NCI-H1417 treated with DMSO at 0.1 percent for 48 hours (cell line): Measurements from ENCODE around the gene CAMTA1.

Experiments used
- DNase-seq: peaks from one replicate; lab custom pipeline; 2025; lab: John Stamatoyannopoulos, UW

Gene CAMTA1

DNA sequence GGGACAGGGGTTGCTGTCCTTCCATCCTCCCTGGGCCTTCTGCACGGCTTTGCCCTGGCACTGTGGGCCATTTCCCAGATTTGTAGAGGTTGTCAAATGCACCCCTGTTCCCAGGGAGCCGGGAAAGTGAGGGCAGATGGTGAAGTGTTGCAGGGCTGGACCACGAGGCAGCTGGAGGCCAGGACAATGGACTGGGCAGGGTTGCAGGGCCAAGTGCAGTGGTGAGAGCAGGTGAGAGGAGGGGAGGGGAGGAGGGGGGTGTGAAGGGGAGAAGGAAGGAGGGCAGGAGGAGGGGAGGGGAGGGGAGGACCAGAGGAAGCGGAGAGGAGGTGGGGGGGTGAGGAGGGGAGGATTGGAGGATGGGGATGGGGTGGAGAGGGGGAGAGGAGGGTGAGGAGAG, 443.9 kb downstream of the CAMTA1 start:
- no peak for DNase-seq

DNA sequence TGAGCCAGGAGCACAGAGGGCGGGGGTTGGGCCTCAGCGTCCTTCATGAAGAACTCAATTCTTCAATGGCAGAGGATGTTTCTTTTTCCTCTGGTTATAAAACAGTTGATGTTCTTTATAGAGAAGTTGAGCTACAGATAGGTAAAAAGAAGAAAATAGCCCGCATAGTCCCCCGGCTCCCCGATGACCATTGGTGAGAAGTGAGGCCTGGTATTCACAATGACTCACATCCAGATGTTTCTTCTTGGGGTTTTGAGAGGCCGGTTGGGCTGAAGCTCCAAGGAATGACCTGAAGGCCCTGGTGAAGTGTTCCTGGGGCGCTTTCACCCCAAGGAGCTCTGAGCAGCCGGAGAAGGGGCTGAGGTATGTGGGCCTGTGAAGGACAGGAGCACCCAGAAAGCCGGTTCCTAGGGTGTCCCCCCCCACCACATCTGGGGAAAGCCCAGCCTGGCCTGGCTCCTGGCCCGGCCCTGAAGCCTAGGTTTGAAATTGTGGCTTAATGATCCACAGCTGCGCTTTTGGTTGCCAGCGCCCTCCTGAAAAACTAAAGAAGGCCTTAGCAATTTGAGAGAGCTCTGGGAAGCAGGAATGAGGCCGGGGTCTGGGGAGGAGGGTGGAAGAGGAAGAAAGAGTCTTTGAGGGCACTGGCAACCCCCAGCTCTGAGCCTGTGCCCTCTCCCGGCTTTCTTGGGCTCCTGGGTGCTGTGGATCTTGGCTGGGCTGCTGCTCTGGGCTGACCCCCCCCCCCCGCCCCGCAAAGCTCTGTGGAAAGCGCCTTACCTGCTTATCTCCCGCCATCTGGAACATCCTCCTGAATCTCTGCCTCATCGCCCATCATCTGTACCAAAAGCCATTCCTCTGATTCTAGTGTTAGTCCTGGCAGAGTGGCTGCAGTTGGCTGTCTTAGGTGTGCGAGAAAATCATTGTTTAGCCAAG, 444.7 kb downstream of the CAMTA1 start:
- DNase-seq = no peak

DNA sequence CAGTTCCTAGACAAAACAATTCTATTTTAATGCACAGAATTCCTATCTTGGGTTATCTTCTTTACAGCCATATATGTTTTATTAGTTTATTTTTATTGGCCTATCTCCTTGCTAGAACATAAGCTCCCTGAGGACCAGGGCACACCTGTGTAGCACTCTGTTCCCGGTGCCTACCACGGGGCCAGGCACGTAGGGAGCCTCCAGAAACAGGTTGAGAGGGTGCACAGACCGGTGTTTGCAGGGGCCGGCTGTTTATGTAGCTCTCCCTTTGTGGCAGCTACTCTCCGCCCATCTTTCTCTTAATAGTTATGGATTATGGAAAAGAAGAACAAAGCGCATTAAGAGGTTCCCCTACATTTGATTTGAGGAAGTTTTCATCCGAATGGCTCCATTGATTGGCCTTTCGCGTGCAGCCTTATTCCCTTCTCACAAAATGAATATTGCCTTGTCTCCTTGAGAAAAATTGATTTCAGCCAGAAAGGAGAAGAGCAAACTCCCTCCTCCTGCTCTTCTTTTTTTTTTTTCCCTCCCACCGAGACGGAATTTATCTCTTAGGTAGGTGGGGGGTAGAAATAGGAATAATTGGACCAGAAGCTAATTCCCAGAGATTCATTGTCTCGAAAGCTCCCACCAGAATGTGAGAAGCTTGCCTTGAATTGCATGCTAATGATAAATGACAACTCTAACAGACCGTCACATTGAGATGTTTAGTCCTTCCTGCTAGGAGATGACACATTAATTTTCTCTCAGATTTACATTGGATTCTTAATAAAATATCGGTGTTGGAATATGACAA, 447.4 kb downstream of the CAMTA1 start:
- DNase-seq = no peak

DNA sequence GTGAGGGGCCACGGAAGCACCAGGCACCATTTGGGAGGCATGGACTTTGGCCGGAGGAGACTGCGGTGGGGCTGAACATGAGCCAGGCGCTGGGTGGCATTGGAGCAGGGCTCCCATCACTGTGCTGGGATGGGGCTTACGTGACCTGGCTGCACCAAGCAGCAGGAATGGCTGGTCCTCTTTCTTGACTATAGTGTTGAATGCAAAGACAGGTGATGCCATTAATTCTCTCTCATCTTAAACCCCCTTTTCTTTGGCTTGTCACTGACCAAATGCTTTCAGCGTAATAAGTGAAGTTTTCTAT, 447.9 kb downstream of the CAMTA1 start:
- no peak for DNase-seq

DNA sequence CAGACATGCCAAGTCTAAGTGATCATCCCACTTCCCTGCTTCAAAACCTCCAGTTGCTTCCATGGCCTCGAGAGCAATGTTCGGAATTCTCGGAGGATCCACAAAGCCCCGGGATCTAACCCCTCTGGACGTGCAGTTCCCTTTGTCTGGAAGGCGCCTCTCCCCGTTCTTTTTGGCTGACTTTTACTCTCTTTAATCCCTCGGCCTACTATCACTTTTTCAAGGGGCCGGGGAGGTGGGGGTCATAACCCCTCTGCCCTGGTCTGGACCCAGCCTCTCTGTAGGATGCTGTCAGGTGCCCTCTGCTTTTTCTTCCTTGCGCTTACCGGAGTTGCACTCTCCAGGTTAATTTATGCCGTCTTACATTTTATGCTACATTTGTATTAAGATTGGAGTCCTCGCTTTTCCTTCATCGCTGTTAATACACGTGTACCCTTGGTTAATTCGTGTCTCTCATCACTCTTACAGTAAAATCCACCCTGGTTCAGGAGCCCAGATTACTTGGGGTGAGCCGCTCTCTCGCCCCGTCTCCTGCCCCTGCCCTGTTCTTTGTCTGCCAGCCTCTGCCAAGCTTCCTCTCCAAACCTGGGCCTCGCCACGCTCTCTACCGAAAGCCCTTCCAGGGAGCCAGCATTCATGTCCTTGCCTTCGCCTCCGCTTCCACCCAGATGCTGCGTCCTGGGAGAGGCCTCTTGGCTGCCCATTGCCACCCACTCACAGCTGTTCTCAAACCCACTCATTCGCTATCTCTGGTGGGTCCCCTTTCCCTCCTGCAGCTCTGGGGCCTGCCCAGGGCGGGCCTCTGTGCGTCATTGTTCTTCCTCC, 448.6 kb downstream of the CAMTA1 start:
- no peak for DNase-seq

DNA sequence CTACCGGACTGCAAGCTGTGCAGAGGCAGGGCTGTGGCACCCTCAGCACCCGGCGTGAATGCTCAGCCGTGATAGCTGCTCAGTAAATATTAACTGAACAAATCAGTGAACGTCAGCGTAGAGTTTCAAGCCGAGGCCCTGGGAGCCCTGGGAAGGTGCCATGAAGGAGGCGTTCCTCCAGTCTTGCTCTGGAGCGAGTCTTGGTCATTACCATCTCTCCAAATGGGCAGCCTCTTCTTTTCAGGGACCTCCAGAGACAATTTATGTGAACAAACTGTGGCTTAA, 449.2 kb downstream of the CAMTA1 start:
- DNase-seq = no peak

DNA sequence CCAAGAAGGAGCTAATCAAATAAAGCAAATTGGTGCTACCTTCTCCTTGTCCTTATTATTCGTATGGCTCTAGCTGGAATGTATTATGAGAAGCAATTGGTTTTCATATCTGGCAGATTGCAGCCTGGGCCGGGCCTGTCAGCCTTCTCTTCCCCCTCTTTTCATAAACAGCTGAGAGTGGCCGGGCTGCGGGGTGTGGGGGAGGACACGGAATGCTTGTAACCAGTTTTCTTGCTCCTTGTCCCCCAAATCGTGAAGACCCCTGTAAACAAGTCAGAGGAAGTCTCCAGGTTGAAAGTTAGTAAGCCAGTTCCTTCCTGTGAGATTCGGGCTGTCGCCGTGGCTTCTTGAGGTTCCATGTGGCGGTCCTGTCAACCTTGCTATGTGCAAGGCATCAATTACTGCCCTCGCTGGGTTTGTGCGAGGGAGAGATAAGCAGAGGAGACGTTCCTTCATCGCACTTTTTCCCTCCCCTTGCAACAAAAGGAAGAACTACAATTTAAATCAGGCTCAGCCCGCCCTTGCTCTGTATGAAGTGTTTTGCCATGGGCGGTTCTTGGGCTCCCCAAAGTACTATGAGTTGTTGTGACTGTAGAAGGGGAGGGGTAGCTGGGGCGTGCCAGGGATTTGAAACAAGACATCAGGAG, 450.7 kb downstream of the CAMTA1 start:
- no peak for DNase-seq

DNA sequence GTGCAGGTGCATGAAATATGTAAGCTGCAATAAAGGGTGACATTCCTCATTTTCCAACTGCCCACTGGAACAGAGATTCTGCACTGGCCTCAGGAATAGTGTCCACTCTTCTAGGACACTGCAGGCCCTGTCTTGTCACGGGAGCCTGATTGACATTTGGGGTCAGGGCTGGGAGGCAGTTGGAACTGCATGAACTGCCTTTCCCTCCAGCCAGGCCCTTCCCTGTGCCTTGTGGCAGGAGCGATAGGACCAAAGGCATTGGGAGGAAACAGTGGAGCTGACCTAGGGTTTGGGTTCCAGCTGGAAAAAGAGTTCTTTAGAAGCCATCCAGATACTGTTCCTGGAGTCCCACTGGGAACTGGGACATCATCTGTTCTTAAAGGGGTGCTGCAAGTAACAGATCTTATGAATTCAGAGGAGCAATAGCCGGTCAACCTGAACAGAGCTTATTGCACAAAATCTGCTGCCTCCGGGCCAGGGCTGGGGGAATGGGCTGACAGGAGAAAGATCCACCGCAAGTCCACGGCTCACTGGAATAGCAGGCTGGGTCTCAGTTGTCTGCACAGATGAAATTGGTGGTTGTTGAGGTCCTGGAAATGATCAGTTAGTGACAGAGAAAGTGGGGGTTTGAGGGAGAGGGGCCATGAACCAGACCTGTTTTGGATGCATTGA, 451.7 kb downstream of the CAMTA1 start:
- DNase-seq = no peak

DNA sequence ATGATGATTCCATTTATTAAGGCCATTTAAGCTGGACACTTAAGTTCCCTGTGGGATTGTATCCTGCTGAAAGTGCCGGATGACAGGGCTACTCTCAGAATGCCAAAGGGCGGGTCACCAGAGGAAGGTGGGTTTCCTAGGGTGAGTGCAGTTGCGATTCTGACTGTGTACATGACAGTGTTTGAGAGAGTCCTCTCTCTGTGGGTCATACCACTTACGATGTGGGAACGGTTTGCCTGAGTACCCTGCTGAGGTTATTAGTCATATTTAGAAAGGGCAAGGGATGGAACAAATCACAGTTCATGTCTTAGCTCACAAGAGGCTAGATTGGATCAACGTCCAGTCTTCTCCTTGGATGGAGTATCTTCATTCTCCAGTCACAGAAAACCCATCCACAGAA, 461.9 kb downstream of the CAMTA1 start:
- DNase-seq = no peak

DNA sequence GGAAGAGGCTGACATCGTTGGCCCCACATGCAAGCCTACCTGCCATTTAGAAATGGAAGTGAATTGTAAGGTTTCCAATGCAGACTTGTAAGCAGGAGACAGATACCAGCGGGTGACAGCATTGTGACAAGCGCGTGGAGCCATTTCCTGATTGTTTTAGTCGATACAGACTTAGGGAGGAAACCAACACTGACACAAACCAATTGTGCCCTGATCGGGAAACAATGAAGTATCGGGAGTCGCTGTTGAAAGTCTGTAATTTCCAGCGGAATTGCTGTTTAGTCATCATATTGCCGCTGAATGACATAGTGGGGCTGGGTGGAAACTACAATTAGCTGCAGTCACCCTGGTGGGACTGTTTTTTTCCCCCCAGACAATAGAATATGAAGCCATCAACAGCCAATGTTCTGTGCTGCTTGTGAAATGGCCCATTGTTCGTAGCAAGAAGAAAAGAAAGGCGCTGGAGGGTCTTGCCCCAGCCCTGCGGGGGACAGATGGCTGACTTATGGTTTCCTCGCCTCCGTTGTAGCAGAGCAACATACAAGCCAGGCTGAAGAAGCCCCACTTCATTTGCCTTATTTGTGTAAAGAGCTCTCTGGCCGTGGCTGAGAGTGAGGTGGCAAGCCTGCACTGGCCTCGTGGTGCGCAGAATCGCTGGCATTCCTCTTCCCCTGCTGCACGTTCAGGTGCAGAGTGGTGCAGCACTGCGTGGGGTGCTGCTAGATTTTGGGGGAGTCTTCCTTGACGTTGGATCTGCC, 462.7 kb downstream of the CAMTA1 start:
- no peak for DNase-seq

DNA sequence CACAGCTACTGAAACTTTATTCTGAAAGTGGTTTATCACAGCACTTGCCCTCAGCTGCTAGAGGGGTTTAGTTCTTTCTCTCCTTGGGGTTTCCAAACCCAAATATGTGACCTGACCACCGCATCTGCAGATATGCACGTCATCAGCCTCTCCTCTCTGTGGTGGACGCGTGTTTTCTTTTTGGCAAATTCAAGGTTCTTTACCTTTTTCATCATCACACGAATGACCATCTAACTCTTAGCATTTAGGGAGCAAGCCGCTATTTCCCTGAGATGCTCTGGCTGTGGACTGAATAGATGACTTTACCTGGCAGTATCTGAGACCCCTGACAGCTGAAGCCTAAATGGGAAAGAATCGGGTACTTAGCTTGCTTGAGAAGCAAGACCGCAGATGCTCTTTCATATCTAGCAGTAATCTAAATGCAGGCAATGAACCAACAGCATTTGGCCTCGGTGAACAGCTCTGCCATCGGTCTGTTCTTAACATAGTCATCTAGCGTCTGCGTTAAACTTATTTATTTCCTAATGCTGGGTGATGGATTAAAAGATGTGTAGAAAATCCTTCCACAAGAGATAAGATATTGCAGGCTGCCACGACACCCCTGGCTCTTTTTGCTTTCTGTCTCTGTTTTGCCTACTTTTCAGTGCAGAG, 463.4 kb downstream of the CAMTA1 start:
- DNase-seq = no peak

DNA sequence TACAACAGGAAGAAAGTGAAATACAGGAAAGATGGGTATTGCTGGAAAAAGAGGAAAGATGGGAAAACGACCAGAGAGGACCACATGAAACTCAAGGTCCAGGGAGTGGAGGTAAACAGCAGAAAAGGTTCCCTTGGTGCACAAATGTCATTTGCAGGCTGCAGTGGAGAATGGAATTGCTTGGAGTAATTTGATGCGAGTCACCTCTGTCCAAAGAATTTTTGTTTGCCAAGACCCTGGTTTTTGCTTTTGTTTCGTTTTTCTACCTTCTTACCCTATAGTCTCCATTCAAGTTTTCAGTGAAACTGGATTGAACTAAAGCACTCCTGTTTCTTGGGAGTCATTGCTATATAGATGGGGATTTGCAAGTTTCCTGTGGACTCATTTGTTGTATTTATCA, 464.3 kb downstream of the CAMTA1 start:
- DNase-seq = no peak

DNA sequence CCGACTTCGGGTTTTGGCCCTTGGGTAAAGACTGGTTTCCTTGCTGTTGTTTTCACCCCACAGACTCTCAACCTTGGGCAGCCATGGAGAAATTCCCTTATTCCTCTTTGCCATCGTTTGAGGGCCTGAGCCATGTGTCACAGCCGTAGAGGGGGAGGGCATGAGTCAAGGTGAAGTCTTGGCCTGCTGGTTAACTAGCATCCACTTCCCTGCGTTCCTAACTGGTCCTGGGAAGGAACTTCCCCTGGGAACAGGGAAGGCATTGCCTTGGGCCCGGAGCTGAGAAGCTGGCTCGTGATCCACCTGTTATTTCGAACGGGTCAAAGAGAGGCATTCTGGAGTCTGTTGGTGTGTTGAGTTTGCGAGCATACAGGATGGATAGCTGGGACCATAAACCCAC, 464.9 kb downstream of the CAMTA1 start:
- DNase-seq = no peak

DNA sequence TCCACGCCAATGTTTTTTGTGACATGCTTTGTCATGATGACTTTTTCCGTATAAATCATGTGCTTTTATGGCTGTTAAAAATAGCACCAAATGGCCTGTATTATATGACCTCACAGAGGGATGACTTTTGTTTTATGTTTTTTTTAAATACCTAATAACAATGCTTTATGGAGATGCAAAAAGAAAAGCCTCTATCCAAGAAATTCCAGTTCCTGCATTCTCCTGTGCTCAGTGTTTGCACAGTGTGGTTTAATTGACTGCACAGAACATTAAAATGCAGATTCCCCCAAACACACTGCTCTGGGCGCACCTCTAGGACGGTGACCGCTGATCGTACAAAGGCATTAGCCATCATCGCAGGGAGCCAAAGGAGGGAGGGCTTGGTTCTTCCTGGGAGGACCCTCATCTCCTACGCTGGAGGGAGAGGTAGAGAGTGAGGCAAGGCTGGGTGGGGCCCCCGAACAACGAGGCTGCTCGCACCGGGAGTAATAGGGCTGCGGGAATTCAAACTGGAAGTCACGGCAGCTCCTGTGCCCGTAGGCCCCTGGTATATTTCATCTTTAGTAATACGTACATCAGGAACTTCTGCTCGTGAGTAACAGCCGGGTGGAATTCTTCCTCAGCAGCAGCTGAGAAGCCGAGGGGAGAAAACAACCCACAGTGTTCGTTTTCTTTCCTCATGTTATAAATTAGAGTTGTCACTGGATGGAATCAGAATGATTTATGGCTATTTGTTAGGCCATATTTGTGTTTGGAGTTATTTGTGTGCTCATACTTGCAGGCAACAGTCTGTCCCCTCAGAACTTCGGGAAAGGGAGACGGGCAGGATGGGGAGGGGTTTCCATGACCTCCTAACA, 465.6 kb downstream of the CAMTA1 start:
- DNase-seq = no peak

DNA sequence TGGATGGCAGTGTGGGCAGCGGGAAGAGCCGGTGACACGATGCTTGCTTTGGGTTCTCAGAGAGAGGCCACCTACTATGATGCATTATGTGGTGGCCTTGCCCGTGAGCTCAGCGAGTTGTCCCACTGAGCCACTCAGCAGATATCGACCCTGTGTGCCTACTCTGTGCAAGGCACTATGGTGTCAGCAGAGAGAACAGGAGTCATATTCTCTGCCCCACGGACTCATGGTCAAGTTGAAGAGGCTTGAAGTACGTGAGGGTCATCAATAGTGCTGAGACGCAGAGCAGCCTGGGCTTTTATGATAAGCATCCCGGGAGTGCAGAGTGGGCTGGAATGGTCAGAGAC, 466.2 kb downstream of the CAMTA1 start:
- DNase-seq = no peak

DNA sequence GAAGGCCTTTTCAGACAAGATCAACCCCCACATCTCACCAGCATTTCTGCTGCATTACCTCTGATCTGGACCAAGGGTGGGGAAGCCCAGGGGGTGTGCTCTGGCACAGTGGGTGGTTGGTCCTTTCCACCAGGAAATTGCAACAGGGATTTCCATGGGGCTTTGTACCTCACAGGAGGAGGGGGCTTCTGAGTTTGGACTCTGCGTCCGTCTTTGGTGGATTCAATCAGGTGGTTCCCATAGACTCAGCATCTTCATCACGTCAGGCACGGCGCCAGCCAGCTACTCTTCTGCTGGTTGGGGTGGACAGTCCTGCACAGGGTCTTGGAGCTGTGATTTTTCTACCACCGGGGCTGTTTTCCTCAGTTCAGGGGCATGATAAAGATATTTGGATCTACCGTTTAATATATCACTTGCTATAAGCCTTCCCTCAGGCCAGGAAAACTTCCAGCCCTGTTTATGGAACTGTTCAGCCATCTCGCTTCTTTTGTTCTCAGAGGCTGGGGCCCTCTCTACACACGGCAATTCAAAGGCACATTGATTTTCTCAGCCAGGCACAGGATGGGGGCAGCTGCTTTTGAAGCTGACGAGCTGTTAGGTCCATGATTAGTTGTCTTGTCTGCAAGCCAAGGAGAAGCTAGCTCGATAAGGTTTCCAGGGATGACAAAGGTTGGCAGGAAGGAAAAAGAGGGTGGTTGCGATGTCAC, 467.3 kb downstream of the CAMTA1 start:
- no peak for DNase-seq

DNA sequence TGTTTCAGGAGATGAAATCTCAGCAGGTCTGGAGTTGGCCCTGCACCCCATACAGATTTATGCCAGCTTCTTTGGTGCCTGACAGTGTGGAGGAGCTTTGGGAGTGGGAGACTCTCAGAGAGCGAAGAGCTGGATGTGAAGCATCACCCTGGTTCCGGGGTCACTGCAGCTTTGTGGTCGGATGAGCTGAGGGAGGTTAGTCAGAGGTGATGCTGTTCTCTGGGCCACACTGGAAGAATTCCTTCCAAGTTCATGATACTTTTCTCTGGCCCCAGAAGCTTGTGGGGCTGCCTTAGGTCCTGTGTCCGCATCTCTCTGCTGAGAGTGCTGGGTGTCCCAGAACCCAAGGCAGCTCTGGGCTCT, 467.8 kb downstream of the CAMTA1 start:
- DNase-seq = no peak

DNA sequence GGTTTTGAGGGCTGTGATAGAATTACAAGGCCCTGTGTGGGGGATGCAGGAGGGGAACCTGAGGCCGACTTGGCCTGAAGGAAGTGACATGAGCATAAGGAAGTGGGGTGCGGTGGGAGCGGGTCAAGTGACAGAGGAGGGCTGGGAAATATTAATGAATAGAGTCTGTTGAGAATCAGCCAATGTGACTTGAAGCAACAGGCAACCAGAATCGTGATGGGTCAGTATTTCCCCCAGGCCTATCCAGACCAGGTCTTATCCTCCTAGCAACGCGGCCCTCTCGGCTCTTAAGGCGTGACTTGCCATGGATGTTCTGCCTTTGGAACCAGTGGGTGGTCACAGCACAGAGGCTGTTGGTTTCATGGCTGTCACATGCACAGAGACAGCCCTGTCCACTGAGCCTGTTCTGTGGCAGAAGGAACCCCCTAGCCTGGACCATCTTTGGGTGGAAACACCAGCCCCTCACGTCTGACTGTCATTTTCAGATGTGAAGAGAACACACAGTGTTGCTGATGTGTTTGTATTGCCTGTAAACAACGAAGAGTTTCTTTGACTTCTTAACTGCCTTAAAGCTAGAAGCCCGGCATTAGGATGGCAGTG, 468.8 kb downstream of the CAMTA1 start:
- DNase-seq = no peak
